ENCODE results near the gene PECR. TPM values are rescaled to one million over a fixed set of nuclear protein-coding genes. Genes with fewer than 3 reads are reported as not detected.

Gene PECR
- total RNA-seq, 1 experiment from 2014 or later = 16.3 TPM

DNA sequence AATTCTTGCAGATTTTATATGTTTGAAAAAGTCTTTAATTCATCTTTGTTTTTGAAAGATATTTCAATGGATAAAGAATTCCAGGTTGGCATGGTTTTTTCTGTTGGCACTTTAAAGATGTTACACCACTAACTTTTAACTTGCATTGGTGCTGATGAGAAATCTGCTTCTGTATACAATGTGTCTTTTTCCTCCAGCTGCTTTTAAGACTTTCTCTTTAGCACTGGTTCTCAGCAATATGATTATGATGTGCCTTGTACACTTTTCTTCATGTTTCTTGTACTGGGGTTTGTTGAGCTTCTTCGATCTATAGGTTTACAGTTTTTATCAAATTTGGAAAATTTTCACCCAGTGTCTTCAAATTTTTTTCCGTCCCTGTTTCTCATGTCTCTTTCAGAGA, 29.2 kb downstream of the PECR start:
- RAD21 ChIA-PET (ENCODE audit: low non-redundant PET in 1 of 2, low total read pairs in 2 of 2, uncharacterized antibody in 2 of 2, unreplicated experiment in 2 of 2) = no interaction called here
- no peaks in the 10 kb centered on the region for H3K36me3 ChIP-seq (ENCODE audit: control insufficient read depth in 1 of 2, insufficient read depth in 2 of 2, low read length in 2 of 2)
- H3K9me2 ChIP-seq (ENCODE audit: insufficient read depth) = no peaks in the 10 kb centered on the region
- no peak overlapping the region for H3K4me2 ChIP-seq (ENCODE audit: low read length)
- H3K9ac ChIP-seq (ENCODE audit: low read length) = no peak overlapping the region
- POLR2A ChIA-PET = no interaction called here
- no peaks in the 10 kb centered on the region for H3K79me2 ChIP-seq (ENCODE audit: insufficient read depth, low read length)
- BruUV-seq (replicated peaks) = no TSS peak
- H3K27me3 ChIP-seq (ENCODE audit: insufficient read depth, low read length) = no peaks in the 10 kb centered on the region
- no peak overlapping the region for H3K27ac ChIP-seq (ENCODE audit: low read depth, low read length)
- no peak overlapping the region for H2AFZ ChIP-seq (ENCODE audit: low read depth, low read length, poor library complexity, severe bottlenecking)
- no peaks in the 10 kb centered on the region for H4K20me1 ChIP-seq (ENCODE audit: insufficient read depth)
- peaks cover 3 to 6% of the 10 kb centered on the region in 2 experiments; a peak in 2 of 4 replicates for H3K4me1 ChIP-seq (ENCODE audit: control insufficient read depth in 1 of 2, insufficient read depth in 2 of 2, low read length in 2 of 2)
- CTCF ChIA-PET = no interaction called here
- TF ChIP-seq EZH2 (IDR thresholded peaks at IDR 0.05) (no peak), CEBPB (IDR thresholded peaks at IDR 0.05; ENCODE audit: low read depth) (no peak), RAD21 (IDR thresholded peaks at IDR 0.05; ENCODE audit: low read depth) (no peak), SIN3A (IDR thresholded peaks at IDR 0.05; ENCODE audit: low read depth) (no peak)
- intact Hi-C loops (cut with micrococcal nuclease) = no loop called here
- no peak for ATAC-seq
- no peak for DNase-seq (ENCODE audit: low read depth, low spot score)
- no peaks in the 10 kb centered on the region for H3K9me3 ChIP-seq (ENCODE audit: control insufficient read depth in 1 of 2, insufficient read depth in 1 of 2, low read depth in 1 of 2, low read length in 2 of 2)
- no peak overlapping the region for H3K4me3 ChIP-seq (replicated peaks in 1 of 2; ENCODE audit: low read depth in 1 of 2, low read length in 2 of 2)

- Histone ChIP-seq H3K79me2 (ENCODE audit: insufficient read depth, low read length) (no peaks in the 10 kb centered on the region), H2AFZ (ENCODE audit: low read depth, low read length, poor library complexity, severe bottlenecking) (no peak overlapping the region), H3K9me3 (ENCODE audit: control insufficient read depth in 1 of 2, insufficient read depth in 1 of 2, low read depth in 1 of 2, low read length in 2 of 2) (no peaks in the 10 kb centered on the region), H3K36me3 (ENCODE audit: control insufficient read depth in 1 of 2, insufficient read depth in 2 of 2, low read length in 2 of 2) (no peaks in the 10 kb centered on the region), H3K4me1 (ENCODE audit: control insufficient read depth in 1 of 2, insufficient read depth in 2 of 2, low read length in 2 of 2) (no peaks in the 10 kb centered on the region), H3K27me3 (ENCODE audit: insufficient read depth, low read length) (no peaks in the 10 kb centered on the region), H3K27ac (ENCODE audit: low read depth, low read length) (no peak overlapping the region), H4K20me1 (ENCODE audit: insufficient read depth) (no peaks in the 10 kb centered on the region), H3K4me3 (replicated peaks in 1 of 2; ENCODE audit: low read depth in 1 of 2, low read length in 2 of 2) (no peak overlapping the region), H3K9me2 (ENCODE audit: insufficient read depth) (no peaks in the 10 kb centered on the region), H3K4me2 (ENCODE audit: low read length) (no peak overlapping the region), H3K9ac (ENCODE audit: low read length) (no peak overlapping the region)
- ChIA-PET POLR2A (no interaction called here), RAD21 (ENCODE audit: low non-redundant PET in 1 of 2, low total read pairs in 2 of 2, uncharacterized antibody in 2 of 2, unreplicated experiment in 2 of 2) (no interaction called here), CTCF (no interaction called here)
- intact Hi-C loops (cut with micrococcal nuclease) = no loop called here
- DNase-seq (ENCODE audit: low read depth, low spot score) = no peak
- TF ChIP-seq SP1 (IDR thresholded peaks at IDR 0.05; ENCODE audit: low read depth) = no peak
- ATAC-seq = no peak
- no TSS peak for BruUV-seq (replicated peaks)
Measured at GRCh38 chr2:216051350-216051749, 30.3 kb downstream of the PECR start.

GRCh38 chr2:216049452-216049851, 32.2 kb downstream of the PECR start:
- no TSS peak for BruUV-seq (replicated peaks)
- no peak overlapping the region for H2AFZ ChIP-seq (ENCODE audit: low read depth, low read length, poor library complexity, severe bottlenecking)
- intact Hi-C loops (cut with micrococcal nuclease) = no loop called here
- no peak overlapping the region for H3K4me3 ChIP-seq (replicated peaks in 1 of 2; ENCODE audit: low read depth in 1 of 2, low read length in 2 of 2)
- no peaks in the 10 kb centered on the region for H3K36me3 ChIP-seq (ENCODE audit: control insufficient read depth in 1 of 2, insufficient read depth in 2 of 2, low read length in 2 of 2)
- H3K9ac ChIP-seq (ENCODE audit: low read length) = no peak overlapping the region
- DNase-seq (ENCODE audit: low read depth, low spot score) = no peak
- no peaks in the 10 kb centered on the region for H3K9me3 ChIP-seq (ENCODE audit: control insufficient read depth in 1 of 2, insufficient read depth in 1 of 2, low read depth in 1 of 2, low read length in 2 of 2)
- RAD21 ChIA-PET (ENCODE audit: low non-redundant PET in 1 of 2, low total read pairs in 2 of 2, uncharacterized antibody in 2 of 2, unreplicated experiment in 2 of 2) = no interaction called here
- H3K79me2 ChIP-seq (ENCODE audit: insufficient read depth, low read length) = no peaks in the 10 kb centered on the region
- H3K27ac ChIP-seq (ENCODE audit: low read depth, low read length) = no peak overlapping the region
- no peaks in the 10 kb centered on the region for H3K27me3 ChIP-seq (ENCODE audit: insufficient read depth, low read length)
- H4K20me1 ChIP-seq (ENCODE audit: insufficient read depth) = no peaks in the 10 kb centered on the region
- no peak overlapping the region for H3K4me2 ChIP-seq (ENCODE audit: low read length)
- CTCF ChIA-PET = no interaction called here
- POLR2A ChIA-PET = no interaction called here
- no peaks in the 10 kb centered on the region for H3K4me1 ChIP-seq (ENCODE audit: control insufficient read depth in 1 of 2, insufficient read depth in 2 of 2, low read length in 2 of 2)
- no peak for ATAC-seq
- H3K9me2 ChIP-seq (ENCODE audit: insufficient read depth) = no peaks in the 10 kb centered on the region
- TF ChIP-seq JUND (IDR thresholded peaks at IDR 0.05) (no peak), ZFX (IDR thresholded peaks at IDR 0.05) (no peak), TCF7L2 (IDR thresholded peaks at IDR 0.05; ENCODE audit: borderline replicate concordance, extremely low read depth, insufficient read depth, insufficient read length) (no peak), EGR1 (IDR thresholded peaks at IDR 0.05; ENCODE audit: low read depth) (no peak), POLR2AphosphoS5 (IDR thresholded peaks at IDR 0.05; ENCODE audit: low read depth, low read length) (no peak), CBX3 (IDR thresholded peaks at IDR 0.05; ENCODE audit: low read depth) (no peak), POLR2A (IDR thresholded peaks at IDR 0.05; ENCODE audit: borderline replicate concordance, extremely low read depth, insufficient read depth, insufficient read length) (no peak), ZNF274 (IDR thresholded peaks at IDR 0.05; ENCODE audit: low read depth, low read length) (no peak), YY1 (IDR thresholded peaks at IDR 0.05; ENCODE audit: extremely low read depth, insufficient replicate concordance, low read depth, low read length) (no peak)
- TF ChIP-seq, protein P1, sequence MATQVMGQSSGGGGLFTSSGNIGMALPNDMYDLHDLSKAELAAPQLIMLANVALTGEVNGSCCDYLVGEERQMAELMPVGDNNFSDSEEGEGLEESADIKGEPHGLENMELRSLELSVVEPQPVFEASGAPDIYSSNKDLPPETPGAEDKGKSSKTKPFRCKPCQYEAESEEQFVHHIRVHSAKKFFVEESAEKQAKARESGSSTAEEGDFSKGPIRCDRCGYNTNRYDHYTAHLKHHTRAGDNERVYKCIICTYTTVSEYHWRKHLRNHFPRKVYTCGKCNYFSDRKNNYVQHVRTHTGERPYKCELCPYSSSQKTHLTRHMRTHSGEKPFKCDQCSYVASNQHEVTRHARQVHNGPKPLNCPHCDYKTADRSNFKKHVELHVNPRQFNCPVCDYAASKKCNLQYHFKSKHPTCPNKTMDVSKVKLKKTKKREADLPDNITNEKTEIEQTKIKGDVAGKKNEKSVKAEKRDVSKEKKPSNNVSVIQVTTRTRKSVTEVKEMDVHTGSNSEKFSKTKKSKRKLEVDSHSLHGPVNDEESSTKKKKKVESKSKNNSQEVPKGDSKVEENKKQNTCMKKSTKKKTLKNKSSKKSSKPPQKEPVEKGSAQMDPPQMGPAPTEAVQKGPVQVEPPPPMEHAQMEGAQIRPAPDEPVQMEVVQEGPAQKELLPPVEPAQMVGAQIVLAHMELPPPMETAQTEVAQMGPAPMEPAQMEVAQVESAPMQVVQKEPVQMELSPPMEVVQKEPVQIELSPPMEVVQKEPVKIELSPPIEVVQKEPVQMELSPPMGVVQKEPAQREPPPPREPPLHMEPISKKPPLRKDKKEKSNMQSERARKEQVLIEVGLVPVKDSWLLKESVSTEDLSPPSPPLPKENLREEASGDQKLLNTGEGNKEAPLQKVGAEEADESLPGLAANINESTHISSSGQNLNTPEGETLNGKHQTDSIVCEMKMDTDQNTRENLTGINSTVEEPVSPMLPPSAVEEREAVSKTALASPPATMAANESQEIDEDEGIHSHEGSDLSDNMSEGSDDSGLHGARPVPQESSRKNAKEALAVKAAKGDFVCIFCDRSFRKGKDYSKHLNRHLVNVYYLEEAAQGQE (IDR thresholded peaks at IDR 0.05; ENCODE audit: low read depth) = no peak
